Ovary (tissue), 9 donors: Measurements from ENCODE around the gene TNNT3. TPM values are rescaled to one million over a fixed set of nuclear protein-coding genes. Genes with fewer than 3 reads are reported as not detected.

Experiments used
- DNase-seq, 5 donors: peaks; one replicate each; pipeline ENCODE4 v3.0.0-alpha.2; 2019 to 2020
- H3K27ac ChIP-seq, 2 donors: fragments of 200-600 bp; one replicate each; pipeline versions ENCODE4 v1.5.1 to v1.8.0; 2019 to 2022
- H3K27me3 ChIP-seq: fragments of 200-600 bp; one replicate; pipeline ENCODE4 v1.8.0; 2022
- H3K36me3 ChIP-seq: fragments of 200-600 bp; sonication (generic); one replicate; pipeline ENCODE4 v1.5.1; 2019
- H3K4me1 ChIP-seq: one replicate; pipeline ENCODE4 v1.8.1; 2013; ENCODE audit warnings: mild to moderate bottlenecking, moderate library complexity; ENCODE audit not compliant: insufficient read depth
- H3K4me3 ChIP-seq: fragments of 200-600 bp; sonication (generic); one replicate; pipeline ENCODE4 v1.5.1; 2017
- H3K9me3 ChIP-seq, 2 donors: fragments of 200-600 bp in 1 of 2; sonication (generic) in 1 of 2; one replicate each; pipeline versions ENCODE4 v1.5.1 to v1.8.1; 2013 to 2019; ENCODE audit warnings: mild to moderate bottlenecking in 1 of 2, moderate library complexity in 1 of 2
- EP300 ChIP-seq: sonication (generic); formaldehyde crosslinking; IDR thresholded peaks from one replicate; pipeline ENCODE4 v1.6.1; 2017; ENCODE audit warnings: antibody characterized with exemption
- POLR2A ChIP-seq: fragments of 450-650 bp; IDR thresholded peaks from one replicate; pipeline ENCODE4 v1.6.1; 2017; ENCODE audit warnings: antibody characterized with exemption, mild to moderate bottlenecking, moderate library complexity
- WGBS, 3 donors: extraction: QIAGEN DNeasy Blood & Tissue Kit in 1 of 3; methylation state at CpG; one replicate each; pipeline versions ENCODE4 v1.1.5 to v1.1.7; 2013 to 2017; 5-methylcytosine and 5-hydroxymethylcytosine counted together
- intact Hi-C, 4 donors: fragments of 100-400 bp; cut with DNase I; formaldehyde crosslinking; loops; one replicate each; pipeline versions ENCODE4 v1.11.0 to v1.15.1; 2022 to 2023
- polyA plus RNA-seq, 2 donors: library from polyadenylated mRNA; stranded (reverse); fragments of 200-250 nt in 1 of 2; fragments of 350-450 nt in 1 of 2; fragmentation: Illumina TruSeq in 1 of 2; extraction: RNeasy Lipid Tissue Mini Kit (QIAGEN cat#74804) in 1 of 2; gene quantifications; one replicate each; pipeline ENCODE4 v1.2.3, GENCODE V29; 2013 to 2014
- total RNA-seq, 7 donors: library from RNA; depleted of rRNA in 2 of 7; stranded (reverse); fragments of >200 nt in 2 of 7; fragmentation: NEBNext Ultra II Directional in 3 of 7; extraction: Animal tissue kit (Norgen Biotek cat#: 25700) in 3 of 7; gene quantifications; one replicate each; pipeline versions ENCODE4 v1.1.0 to v1.2.4, GENCODE V29; 2016 to 2023
- TF ChIP-seq, protein P1 (sequence below), 3 donors: fragments of 450-650 bp in 2 of 3; fragments of 200-600 bp in 1 of 3; IDR thresholded peaks; one replicate each; pipeline versions ENCODE4 v1.5.1 to v1.8.0; 2016 to 2022; ENCODE audit warnings: antibody characterized with exemption in 3 of 3, mild to moderate bottlenecking in 1 of 3
- donor health status: DM: no; HTN: no; CAD: no; lungs with moderate emphysema.
- donor health status: DM: no; HTN: no; CAD: no.
- donor health status: Bipolar disorder and iron deficiency.
- donor health status: DM: yes; HTN: yes; CAD: no.
- donor health status: DM: no; HTN: no; CAD: no.
- donor health status: DM: yes; HTN: yes; CAD: no.

Gene TNNT3
- total and polyA plus RNA-seq, 9 donors, result 0.22 to 9.0 (median 2.0) TPM; not detected in 3

- Histone ChIP-seq H3K27me3 (no peaks in the 10 kb centered on the region), H3K9me3 (no peaks in the 10 kb centered on the region), H3K4me1 (peaks cover 11% of the 10 kb centered on the region), H3K36me3 (no peaks in the 10 kb centered on the region), H3K27ac (peak overlapping the region in 1 of 2 donors; percentile 49), H3K4me3 (no peak overlapping the region)
- TF ChIP-seq POLR2A (no peak), EP300 (no peak)
- TF ChIP-seq, protein P1, sequence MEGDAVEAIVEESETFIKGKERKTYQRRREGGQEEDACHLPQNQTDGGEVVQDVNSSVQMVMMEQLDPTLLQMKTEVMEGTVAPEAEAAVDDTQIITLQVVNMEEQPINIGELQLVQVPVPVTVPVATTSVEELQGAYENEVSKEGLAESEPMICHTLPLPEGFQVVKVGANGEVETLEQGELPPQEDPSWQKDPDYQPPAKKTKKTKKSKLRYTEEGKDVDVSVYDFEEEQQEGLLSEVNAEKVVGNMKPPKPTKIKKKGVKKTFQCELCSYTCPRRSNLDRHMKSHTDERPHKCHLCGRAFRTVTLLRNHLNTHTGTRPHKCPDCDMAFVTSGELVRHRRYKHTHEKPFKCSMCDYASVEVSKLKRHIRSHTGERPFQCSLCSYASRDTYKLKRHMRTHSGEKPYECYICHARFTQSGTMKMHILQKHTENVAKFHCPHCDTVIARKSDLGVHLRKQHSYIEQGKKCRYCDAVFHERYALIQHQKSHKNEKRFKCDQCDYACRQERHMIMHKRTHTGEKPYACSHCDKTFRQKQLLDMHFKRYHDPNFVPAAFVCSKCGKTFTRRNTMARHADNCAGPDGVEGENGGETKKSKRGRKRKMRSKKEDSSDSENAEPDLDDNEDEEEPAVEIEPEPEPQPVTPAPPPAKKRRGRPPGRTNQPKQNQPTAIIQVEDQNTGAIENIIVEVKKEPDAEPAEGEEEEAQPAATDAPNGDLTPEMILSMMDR (IDR thresholded peaks at IDR 0.05), result no peak
- WGBS, 3 donors, result 35 to 42% (median 35%) methylated on average over 14 of the region's 14 CpGs
- peak in 2 of 5 donors; percentile 16 to 48 for DNase-seq
- intact Hi-C loops, result loop anchor here in 1 of 4 donors (5.0 kb wide), 1 partner anchor 1200 kb away; the partner anchor contains the start of gene EPS8L2
Observed at GRCh38 chr11:1906611-1907423, 12.7 kb upstream of the TNNT3 start.

- no peaks in the 10 kb centered on the region for H3K27me3 ChIP-seq
- no peaks in the 10 kb centered on the region for H3K9me3 ChIP-seq
- TF ChIP-seq EP300, result no peak
- intact Hi-C loops, result loop anchor here in 1 of 4 donors (5.0 kb wide), 1 partner anchor 1201 kb away; the partner anchor contains the start of gene EPS8L2
- DNase-seq, result peak in 1 of 5 donors; percentile 6
- no peak overlapping the region for H3K4me3 ChIP-seq
- no peak overlapping the region for H3K27ac ChIP-seq
- peaks cover 11% of the 10 kb centered on the region for H3K4me1 ChIP-seq
- 2 to 4% (median 3%) methylated on average over 9 of the region's 9 CpGs for WGBS, 3 donors
- no peaks in the 10 kb centered on the region for H3K36me3 ChIP-seq
Observed at GRCh38 chr11:1908618-1909017, 10.9 kb upstream of the TNNT3 start.

- Histone ChIP-seq H3K27ac (no peak overlapping the region), H3K9me3 (no peaks in the 10 kb centered on the region), H3K4me3 (no peak overlapping the region), H3K27me3 (no peaks in the 10 kb centered on the region), H3K36me3 (no peaks in the 10 kb centered on the region), H3K4me1 (peaks cover 11% of the 10 kb centered on the region)
- TF ChIP-seq, protein P1 (IDR thresholded peaks at IDR 0.05), result no peak
- TF ChIP-seq EP300 (no peak), POLR2A (no peak)
- WGBS, 3 donors, result 89 to 92% (median 90%) methylated on average over 7 of the region's 7 CpGs
- intact Hi-C loops, result loop anchor here in 1 of 4 donors (5.0 kb wide), 1 partner anchor 1202 kb away; the partner anchor contains the start of gene EPS8L2
- peak in 1 of 5 donors; percentile 2 for DNase-seq
Observed at GRCh38 chr11:1909524-1909923, 10.0 kb upstream of the TNNT3 start.

DNA sequence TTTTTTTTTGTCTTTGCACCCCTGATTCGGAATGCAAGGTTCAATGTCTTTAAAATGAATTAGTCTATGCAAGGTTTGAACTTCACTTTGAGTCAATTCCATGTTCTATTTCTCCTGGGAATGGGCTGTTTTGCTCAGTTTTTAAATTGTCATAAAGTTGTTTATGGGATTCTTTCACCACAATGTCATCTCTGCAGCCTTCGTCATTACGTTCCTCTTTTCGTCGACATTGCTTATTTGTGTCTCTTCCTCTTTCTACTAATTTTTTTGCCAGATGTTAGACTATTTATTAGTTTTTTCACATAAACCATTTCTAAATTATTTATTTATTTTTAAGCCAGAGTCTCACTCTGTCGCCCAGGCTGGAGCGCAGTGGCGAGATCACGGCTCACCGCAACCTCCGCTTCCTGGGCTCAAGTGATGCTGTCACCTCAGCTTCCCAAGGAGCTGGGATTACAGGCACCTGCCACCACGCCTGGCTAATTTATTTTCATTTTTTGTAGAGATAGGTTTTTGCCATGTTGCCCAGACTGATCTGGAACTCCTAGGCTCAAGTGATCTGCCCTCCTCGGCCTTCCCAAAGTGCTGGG is 7.1 kb upstream of the TNNT3 start:
- peaks cover 6% of the 10 kb centered on the region for H3K4me1 ChIP-seq
- H3K9me3 ChIP-seq, result no peaks in the 10 kb centered on the region
- no peaks in the 10 kb centered on the region for H3K27me3 ChIP-seq
- DNase-seq, result no peak
- H3K36me3 ChIP-seq, result no peaks in the 10 kb centered on the region
- no peak overlapping the region for H3K4me3 ChIP-seq
- H3K27ac ChIP-seq, result no peak overlapping the region
- WGBS, 3 donors, result 85 to 91% (median 89%) methylated on average over 13 of the region's 13 CpGs
- intact Hi-C loops, result loop anchor here in 2 of 4 donors (1.0 to 10.0 kb wide), 2 partner anchors 27 to 218 kb away; partner anchors contain the start of gene KRTAP5-6 (in 1 of the 2)
- TF ChIP-seq, protein P1 (IDR thresholded peaks at IDR 0.05), result no peak
- TF ChIP-seq EP300, result no peak
- TF ChIP-seq POLR2A, result no peak
